Stimulated activated CD8-positive, alpha-beta memory T cell treated with anti-CD3 and anti-CD28 coated beads, Interleukin-15, amount 100 ng/mL, for 1 hour (primary cell): ENCODE results near the gene SEC63.

Experiments used
- DNase-seq: peaks from one replicate; pipeline ENCODE4 v3.0.0-alpha.2; 2020; ENCODE audit warnings: low read depth

The SEC63 gene

DNA sequence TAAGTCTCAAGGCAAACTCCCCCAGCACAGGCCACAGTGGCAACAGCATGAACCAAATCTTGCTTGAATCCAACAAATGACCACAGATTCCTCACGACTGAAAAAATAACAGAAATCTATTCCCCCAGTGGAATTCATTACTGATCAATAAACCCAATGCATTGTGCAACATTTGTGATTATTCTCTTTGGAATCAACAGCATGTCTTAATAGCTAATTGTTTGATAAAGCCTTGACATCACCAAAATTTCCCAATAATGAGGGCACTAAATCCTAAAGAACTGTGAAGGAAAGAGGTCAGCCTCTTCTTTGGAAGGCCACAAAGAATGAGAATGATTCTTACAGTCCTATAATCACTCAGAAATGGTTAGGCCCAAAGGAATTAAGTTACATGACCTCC, 139.7 kb downstream of the SEC63 start:
- DNase-seq, result no peak

DNA sequence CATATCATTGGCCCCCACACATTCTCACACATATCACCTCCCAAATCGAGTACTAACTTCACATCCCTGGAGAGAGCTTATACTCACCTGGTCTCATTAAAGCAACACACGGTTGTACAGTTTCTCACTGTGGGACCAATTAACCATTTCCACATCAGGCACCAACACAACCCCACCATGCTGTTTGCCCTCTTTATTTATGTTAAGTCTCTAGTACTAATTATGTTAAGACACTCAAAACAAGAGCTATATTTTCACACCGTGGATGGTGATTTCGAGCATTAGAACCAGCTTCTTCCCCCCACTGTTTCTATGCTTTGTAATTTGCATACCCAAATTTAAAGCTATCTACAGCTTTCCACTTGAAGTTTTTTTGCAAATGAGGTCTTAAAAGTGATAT, 140.2 kb downstream of the SEC63 start:
- DNase-seq, result no peak
